ENCODE results near the gene SECISBP2.
"Not testable (repeated sequence)": the region's sequence is repeated elsewhere in the genome, so short reads cannot be mapped to it uniquely, and the experiment has no call there.

SECISBP2 gene

GRCh38 chr9:89370593-89370992, 52.3 kb downstream of the SECISBP2 start:
- no peak overlapping the region for H3K4me3 Mint-ChIP-seq

GRCh38 chr9:89371791-89372190, 53.5 kb downstream of the SECISBP2 start:
- H3K36me3 Mint-ChIP-seq; ATAC-seq (ENCODE audit: low read depth); H3K4me3 Mint-ChIP-seq; H3K9me3 Mint-ChIP-seq; H3K27me3 Mint-ChIP-seq; DNase-seq (ENCODE audit: low spot score in 2 of 2): not testable (repeated sequence)
- H3K4me1 Mint-ChIP-seq: peaks cover 22% of the 10 kb centered on the region
- H3K27ac Mint-ChIP-seq: peak overlapping the region; percentile 65

More at GRCh38 chr9:89370593-89370992, 52.3 kb downstream of the SECISBP2 start:
- Mint-ChIP-seq H3K36me3 (no peaks in the 10 kb centered on the region), H3K9me3 (no peaks in the 10 kb centered on the region), H3K27ac (no peak overlapping the region), H3K27me3 (no peaks in the 10 kb centered on the region), H3K4me1 (peaks cover 15% of the 10 kb centered on the region)
- DNase-seq (ENCODE audit: low spot score in 2 of 2) (no peak), ATAC-seq (ENCODE audit: low read depth) (no peak)

- ATAC-seq (ENCODE audit: low read depth) (no peak), DNase-seq (ENCODE audit: low spot score in 2 of 2) (no peak)
- H3K27ac Mint-ChIP-seq: peak overlapping the region; percentile 65
- H3K27me3 Mint-ChIP-seq: no peaks in the 10 kb centered on the region
- H3K4me1 Mint-ChIP-seq: peaks cover 24% of the 10 kb centered on the region
- no peak overlapping the region for H3K4me3 Mint-ChIP-seq
- H3K9me3 Mint-ChIP-seq: no peaks in the 10 kb centered on the region
- H3K36me3 Mint-ChIP-seq: peaks cover 6% of the 10 kb centered on the region
Measured at GRCh38 chr9:89372230-89372816, 54.0 kb downstream of the SECISBP2 start.

- Mint-ChIP-seq H3K36me3 (peaks cover 6% of the 10 kb centered on the region), H3K27me3 (no peaks in the 10 kb centered on the region), H3K27ac (peak overlapping the region; percentile 56), H3K9me3 (no peaks in the 10 kb centered on the region), H3K4me1 (peaks cover 26% of the 10 kb centered on the region), H3K4me3 (no peak overlapping the region)
- DNase-seq (ENCODE audit: low spot score in 2 of 2): no peak
- no peak for ATAC-seq (ENCODE audit: low read depth)
Measured at GRCh38 chr9:89372979-89373378, 54.7 kb downstream of the SECISBP2 start.

- DNase-seq (ENCODE audit: low spot score in 2 of 2) (no peak), ATAC-seq (ENCODE audit: low read depth) (no peak)
- Mint-ChIP-seq H3K9me3 (no peaks in the 10 kb centered on the region), H3K4me1 (peaks cover 26% of the 10 kb centered on the region), H3K27me3 (no peaks in the 10 kb centered on the region), H3K27ac (no peak overlapping the region), H3K36me3 (peaks cover 13% of the 10 kb centered on the region), H3K4me3 (no peak overlapping the region)
Measured at GRCh38 chr9:89374176-89374575, 55.9 kb downstream of the SECISBP2 start.

- Mint-ChIP-seq H3K27ac (peak overlapping the region; percentile 79), H3K27me3 (no peaks in the 10 kb centered on the region), H3K4me3 (peak overlapping the region; percentile 50), H3K36me3 (peaks cover 13% of the 10 kb centered on the region), H3K4me1 (peaks cover 26% of the 10 kb centered on the region), H3K9me3 (no peaks in the 10 kb centered on the region)
- DNase-seq (ENCODE audit: low spot score in 2 of 2) (peak; percentile 21 to 26), ATAC-seq (ENCODE audit: low read depth) (peak; percentile 86)
Measured at GRCh38 chr9:89375191-89375760, 57.0 kb downstream of the SECISBP2 start.

- DNase-seq (ENCODE audit: low spot score in 2 of 2) (no peak), ATAC-seq (ENCODE audit: low read depth) (no peak)
- peaks cover 26% of the 10 kb centered on the region for H3K4me1 Mint-ChIP-seq
- H3K4me3 Mint-ChIP-seq: no peak overlapping the region
- H3K27me3 Mint-ChIP-seq: no peaks in the 10 kb centered on the region
- H3K9me3 Mint-ChIP-seq: no peaks in the 10 kb centered on the region
- H3K27ac Mint-ChIP-seq: peak overlapping the region; percentile 79
- H3K36me3 Mint-ChIP-seq: peaks cover 13% of the 10 kb centered on the region
Measured at GRCh38 chr9:89376286-89376685, 58.0 kb downstream of the SECISBP2 start.

- no peak for DNase-seq (ENCODE audit: low spot score in 2 of 2)
- Mint-ChIP-seq H3K36me3 (peaks cover 13% of the 10 kb centered on the region), H3K27me3 (no peaks in the 10 kb centered on the region), H3K9me3 (no peaks in the 10 kb centered on the region), H3K4me3 (no peak overlapping the region), H3K27ac (peak overlapping the region; percentile 78), H3K4me1 (peaks cover 29% of the 10 kb centered on the region)
- ATAC-seq (ENCODE audit: low read depth): no peak
Measured at GRCh38 chr9:89376741-89377351, 58.5 kb downstream of the SECISBP2 start.

- H3K27ac Mint-ChIP-seq: peak overlapping the region; percentile 78
- no peak overlapping the region for H3K4me3 Mint-ChIP-seq
- H3K27me3 Mint-ChIP-seq: no peaks in the 10 kb centered on the region
- peaks cover 35% of the 10 kb centered on the region for H3K4me1 Mint-ChIP-seq
- no peaks in the 10 kb centered on the region for H3K9me3 Mint-ChIP-seq
- H3K36me3 Mint-ChIP-seq: peaks cover 16% of the 10 kb centered on the region
- DNase-seq (ENCODE audit: low spot score in 2 of 2) (no peak), ATAC-seq (ENCODE audit: low read depth) (no peak)
Measured at GRCh38 chr9:89377411-89377810, 59.1 kb downstream of the SECISBP2 start.

GRCh38 chr9:89378541-89378940, 60.2 kb downstream of the SECISBP2 start:
- H3K36me3 Mint-ChIP-seq: peaks cover 22% of the 10 kb centered on the region
- H3K4me1 Mint-ChIP-seq: peaks cover 38% of the 10 kb centered on the region
- H3K9me3 Mint-ChIP-seq: no peaks in the 10 kb centered on the region
- H3K27ac Mint-ChIP-seq: peak overlapping the region; percentile 86
- ATAC-seq (ENCODE audit: low read depth) (no peak), DNase-seq (ENCODE audit: low spot score in 2 of 2) (no peak)
- no peaks in the 10 kb centered on the region for H3K27me3 Mint-ChIP-seq
- H3K4me3 Mint-ChIP-seq: no peak overlapping the region

GRCh38 chr9:89379031-89379430, 60.7 kb downstream of the SECISBP2 start:
- Mint-ChIP-seq H3K4me3 (no peak overlapping the region), H3K27me3 (no peaks in the 10 kb centered on the region), H3K9me3 (no peaks in the 10 kb centered on the region), H3K4me1 (peaks cover 41% of the 10 kb centered on the region), H3K36me3 (peaks cover 22% of the 10 kb centered on the region), H3K27ac (peak overlapping the region; percentile 86)
- ATAC-seq (ENCODE audit: low read depth): no peak
- DNase-seq (ENCODE audit: low spot score in 2 of 2): no peak

- peaks cover 23% of the 10 kb centered on the region for H3K36me3 Mint-ChIP-seq
- H3K4me3 Mint-ChIP-seq: no peak overlapping the region
- H3K4me1 Mint-ChIP-seq: peaks cover 36% of the 10 kb centered on the region
- H3K9me3 Mint-ChIP-seq: no peaks in the 10 kb centered on the region
- H3K27me3 Mint-ChIP-seq: no peaks in the 10 kb centered on the region
- no peak overlapping the region for H3K27ac Mint-ChIP-seq
- no peak for ATAC-seq (ENCODE audit: low read depth)
- DNase-seq (ENCODE audit: low spot score in 2 of 2): no peak
Measured at GRCh38 chr9:89379508-89380115, 61.3 kb downstream of the SECISBP2 start.

- Mint-ChIP-seq H3K27ac (no peak overlapping the region), H3K9me3 (no peaks in the 10 kb centered on the region), H3K4me1 (peaks cover 29% of the 10 kb centered on the region), H3K36me3 (peaks cover 25% of the 10 kb centered on the region), H3K4me3 (no peak overlapping the region), H3K27me3 (no peaks in the 10 kb centered on the region)
- ATAC-seq (ENCODE audit: low read depth) (no peak), DNase-seq (ENCODE audit: low spot score in 2 of 2) (no peak)
Measured at GRCh38 chr9:89380437-89381307, 62.4 kb downstream of the SECISBP2 start.

GRCh38 chr9:89381308-89381609, 63.0 kb downstream of the SECISBP2 start:
- no peak for DNase-seq (ENCODE audit: low spot score in 2 of 2)
- peak overlapping the region; percentile 86 for H3K27ac Mint-ChIP-seq
- peaks cover 27% of the 10 kb centered on the region for H3K4me1 Mint-ChIP-seq
- no peak for ATAC-seq (ENCODE audit: low read depth)
- H3K27me3 Mint-ChIP-seq: no peaks in the 10 kb centered on the region
- H3K9me3 Mint-ChIP-seq: no peaks in the 10 kb centered on the region
- H3K36me3 Mint-ChIP-seq: peaks cover 28% of the 10 kb centered on the region
- no peak overlapping the region for H3K4me3 Mint-ChIP-seq
